ENCODE measurements around the gene HSD17B2.
"Not testable (repeated sequence)": the region's sequence is repeated elsewhere in the genome, so short reads cannot be mapped to it uniquely, and the experiment has no call there.

The HSD17B2 gene, protein sequence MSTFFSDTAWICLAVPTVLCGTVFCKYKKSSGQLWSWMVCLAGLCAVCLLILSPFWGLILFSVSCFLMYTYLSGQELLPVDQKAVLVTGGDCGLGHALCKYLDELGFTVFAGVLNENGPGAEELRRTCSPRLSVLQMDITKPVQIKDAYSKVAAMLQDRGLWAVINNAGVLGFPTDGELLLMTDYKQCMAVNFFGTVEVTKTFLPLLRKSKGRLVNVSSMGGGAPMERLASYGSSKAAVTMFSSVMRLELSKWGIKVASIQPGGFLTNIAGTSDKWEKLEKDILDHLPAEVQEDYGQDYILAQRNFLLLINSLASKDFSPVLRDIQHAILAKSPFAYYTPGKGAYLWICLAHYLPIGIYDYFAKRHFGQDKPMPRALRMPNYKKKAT

DNA sequence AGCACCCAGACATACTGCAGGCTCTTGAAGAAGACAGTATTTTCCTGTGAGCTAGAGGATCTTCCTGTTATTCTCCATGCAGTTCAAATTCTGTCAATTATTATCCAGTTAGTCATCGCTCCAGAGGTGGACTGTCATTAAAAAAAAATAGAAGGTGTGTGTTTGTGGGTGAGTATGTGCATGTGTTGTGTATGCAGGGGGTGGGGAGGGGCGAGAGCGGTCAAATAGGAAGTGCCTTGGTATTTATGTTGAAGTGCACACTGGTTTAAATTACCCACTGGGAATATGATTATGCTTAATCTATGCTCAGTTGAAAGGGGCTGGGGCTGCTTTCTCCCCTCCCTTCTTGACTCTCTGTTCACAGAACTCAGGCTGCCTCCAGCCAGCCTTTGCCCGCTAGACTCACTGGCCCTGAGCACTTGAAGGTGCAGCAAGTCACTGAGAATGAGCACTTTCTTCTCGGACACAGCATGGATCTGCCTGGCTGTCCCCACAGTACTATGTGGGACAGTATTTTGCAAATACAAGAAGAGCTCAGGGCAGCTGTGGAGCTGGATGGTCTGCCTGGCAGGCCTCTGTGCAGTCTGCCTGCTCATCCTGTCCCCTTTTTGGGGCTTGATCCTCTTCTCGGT lies at the start of gene HSD17B2:
Gene HSD17B2, plus strand, starts transcription at position 273 of the 632 bp plus-strand sequence. Its CDS starts 172 bp downstream, at position 445.
- DNase-seq (ENCODE audit: low read depth in 2 of 2), result no peak

DNA sequence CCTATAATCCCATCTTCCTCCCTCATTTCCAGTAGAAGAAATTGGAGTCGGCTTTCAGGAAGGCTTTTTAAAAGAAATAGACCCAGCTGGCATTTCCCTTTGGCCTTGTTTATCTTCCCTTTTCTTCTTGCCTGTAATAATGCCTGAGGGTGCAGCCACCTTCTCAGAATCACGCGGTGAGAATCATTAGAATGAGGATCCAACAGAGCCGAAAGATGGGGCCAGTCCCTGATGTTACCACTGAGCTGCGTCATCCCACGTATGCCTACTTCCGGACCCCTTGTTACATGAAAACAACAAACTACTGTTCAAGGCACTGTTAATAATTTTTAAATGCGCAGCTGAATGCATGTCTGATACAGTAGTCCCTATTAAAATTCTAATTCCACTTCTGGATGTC lies 47.9 kb upstream of the HSD17B2 start:
- DNase-seq (ENCODE audit: low read depth in 2 of 2), result no peak

DNA sequence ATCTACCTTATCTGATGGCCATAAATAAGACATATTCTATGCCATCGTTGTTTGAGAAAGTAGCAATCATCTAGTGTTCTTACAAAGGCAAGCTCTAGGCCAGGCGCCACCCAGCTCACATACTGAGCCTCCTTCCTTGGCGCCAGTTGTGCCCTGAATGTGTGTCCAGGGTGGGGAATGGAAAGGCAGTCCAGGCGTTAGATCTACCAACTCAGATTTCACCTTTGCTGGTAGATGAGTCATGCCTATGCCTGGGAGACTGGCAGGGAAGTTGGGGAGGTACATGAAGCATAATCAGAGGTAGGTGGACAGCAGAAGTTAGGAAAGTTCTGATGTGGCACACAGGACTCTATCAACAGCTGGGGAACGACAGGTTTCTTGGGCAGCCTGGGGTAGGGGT lies 47.3 kb upstream of the HSD17B2 start:
- DNase-seq (ENCODE audit: low read depth in 2 of 2), result no peak

DNA sequence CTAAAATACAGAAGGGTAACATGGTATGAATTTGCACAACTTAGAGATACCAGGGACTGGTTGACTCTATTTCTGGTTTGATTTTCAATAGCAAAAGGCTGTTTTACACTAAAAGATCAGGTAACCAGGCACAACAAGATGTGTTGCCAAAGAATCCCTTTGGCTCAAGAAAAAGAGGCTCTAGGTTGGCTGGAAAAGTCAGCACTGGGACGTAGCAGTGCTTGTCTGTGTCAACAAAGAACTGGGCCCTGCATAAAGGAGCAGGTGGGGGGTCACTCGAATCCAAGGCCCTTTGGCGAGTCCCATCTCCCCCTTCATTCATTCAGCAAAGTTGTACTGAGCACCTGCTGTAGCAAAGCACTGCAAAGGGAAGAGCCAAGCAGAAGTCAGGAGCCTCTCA lies 42.2 kb upstream of the HSD17B2 start:
- no peak for DNase-seq (ENCODE audit: low read depth in 2 of 2)

DNA sequence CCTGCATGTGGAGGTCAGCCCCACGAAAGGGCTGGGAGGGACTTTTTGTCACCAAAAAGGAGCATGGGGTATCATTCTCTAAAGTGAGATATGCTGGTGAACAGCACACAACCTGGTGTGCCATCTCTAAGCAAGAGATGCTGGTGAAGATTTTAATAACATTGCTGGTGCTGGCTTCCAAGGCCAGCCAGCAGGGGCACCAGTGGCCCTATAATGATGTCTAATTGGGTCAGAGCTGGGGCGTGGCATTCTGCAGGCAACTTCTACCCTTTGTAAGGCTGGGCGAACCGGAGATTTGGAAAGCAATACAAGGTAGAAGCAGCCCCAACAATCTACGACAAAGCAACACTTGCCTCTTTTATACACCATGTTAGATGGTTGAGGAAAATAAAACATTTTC lies 40.6 kb upstream of the HSD17B2 start:
- DNase-seq (ENCODE audit: low read depth in 2 of 2), result no peak

DNA sequence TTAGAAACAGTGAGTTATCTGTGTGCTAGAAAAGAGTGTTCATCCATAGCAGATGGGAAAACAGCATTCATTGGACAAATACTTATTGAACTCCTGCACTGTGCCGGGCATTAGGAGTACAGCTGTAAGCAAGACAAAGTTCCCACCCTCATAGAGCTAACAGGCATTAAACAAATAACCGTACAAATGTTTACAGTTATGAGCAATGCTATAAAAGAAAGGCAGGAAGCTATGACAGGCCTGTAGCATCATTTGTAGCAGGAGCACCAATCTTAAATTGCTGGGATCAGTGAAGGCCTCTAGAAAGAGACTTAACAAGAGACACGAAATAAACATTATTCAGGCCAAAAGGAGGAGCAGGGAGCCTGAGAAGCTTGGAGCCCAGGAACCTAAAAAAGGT lies 39.4 kb upstream of the HSD17B2 start:
- no peak for DNase-seq (ENCODE audit: low read depth in 2 of 2)

DNA sequence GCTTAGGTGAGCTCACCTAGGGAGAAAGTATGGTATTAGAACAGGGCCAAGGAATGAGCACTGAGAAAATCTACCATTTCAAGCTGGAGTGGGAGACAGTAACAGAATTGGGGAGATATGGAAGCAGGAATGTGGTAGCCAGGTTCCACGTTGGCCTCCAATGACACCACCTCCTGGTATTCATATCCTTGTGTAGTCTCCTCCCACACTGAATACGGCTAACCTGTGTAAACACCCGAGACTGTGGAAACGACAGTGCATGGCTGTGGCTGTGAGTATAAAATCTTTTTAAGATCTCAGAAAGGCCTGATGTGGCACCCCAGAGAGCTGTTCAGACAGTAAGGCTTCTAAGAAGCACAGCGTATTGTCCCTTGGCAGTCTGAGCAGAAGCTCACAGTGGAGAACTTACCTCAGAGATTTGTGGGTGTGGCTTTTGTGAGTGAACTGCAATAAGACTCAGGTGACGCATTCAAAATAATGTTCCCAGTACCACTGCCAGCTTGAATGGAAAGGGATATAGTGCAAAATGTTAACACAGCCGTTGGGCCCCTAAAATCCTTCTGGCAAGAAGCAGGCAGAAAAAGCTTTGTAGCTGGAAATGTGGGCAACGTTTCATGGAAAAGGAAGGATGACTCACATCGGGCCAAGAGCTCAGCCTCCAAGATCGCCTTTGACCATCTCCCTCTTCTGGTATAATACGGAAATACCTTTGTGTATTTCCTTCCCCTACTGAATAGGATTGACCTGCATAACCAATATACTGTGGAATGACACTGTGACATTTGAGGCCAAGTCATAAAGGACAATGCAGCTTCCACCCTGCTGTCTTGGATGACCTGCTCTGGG lies 38.2 kb upstream of the HSD17B2 start:
- no peak for DNase-seq (ENCODE audit: low read depth in 2 of 2)

DNA sequence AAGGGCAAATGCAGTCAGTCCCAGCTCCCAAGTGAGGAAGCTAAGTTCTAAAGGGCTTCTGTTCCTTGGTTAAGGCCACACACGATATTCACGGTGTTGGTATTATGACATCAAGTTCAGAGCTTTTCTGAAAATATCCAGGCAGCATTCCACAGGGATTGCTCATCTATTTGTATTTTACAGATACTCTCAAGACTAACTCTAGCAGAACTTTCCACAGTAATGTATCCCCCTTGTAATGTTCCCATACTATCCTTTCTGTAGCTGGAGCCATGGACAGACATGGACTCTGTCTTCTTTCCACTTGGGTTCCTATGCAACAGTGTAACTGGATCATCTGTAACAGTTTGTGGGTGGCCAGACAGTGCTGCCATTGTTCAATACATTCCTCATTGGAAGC lies 37.3 kb upstream of the HSD17B2 start:
- DNase-seq (ENCODE audit: low read depth in 2 of 2), result no peak

DNA sequence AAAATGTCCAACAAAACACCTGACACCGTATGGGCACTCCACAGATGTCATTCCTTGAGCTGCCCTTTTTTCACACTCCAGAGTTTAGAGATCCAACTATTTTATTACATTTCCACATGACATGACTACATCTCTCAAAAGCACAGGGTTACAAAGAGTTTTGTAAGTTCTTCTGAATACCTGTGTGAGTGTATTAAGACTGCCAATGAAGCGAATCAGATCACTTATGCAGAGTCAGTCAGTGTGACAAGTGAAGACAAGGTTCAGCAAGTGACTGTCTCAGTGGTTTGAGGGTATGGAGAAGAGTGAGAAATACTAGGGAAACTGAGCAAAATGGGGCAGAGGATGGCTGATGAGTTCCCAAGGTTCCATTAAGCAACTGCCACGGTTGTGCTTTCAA lies 32.2 kb upstream of the HSD17B2 start:
- no peak for DNase-seq (ENCODE audit: low read depth in 2 of 2)

DNA sequence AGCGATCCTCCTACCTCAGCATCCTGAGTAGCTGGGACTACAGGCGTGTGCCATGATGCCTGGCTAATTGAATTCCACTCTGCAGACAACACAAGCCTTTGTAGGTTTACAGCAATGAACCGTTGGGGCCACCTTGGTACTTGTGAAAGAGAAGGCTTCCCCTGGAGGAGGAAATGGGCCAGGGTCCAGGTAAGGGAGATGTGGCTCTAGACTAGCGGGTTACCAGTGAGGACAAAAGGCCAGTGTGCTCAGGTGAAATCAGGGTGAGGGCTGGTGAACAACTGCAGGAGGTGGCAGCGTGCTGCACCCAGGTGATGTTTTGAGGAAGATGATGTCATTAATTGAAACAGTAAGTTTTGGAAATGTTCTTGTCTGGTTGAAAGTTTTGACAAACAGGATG lies 30.5 kb upstream of the HSD17B2 start:
- no peak for DNase-seq (ENCODE audit: low read depth in 2 of 2)

DNA sequence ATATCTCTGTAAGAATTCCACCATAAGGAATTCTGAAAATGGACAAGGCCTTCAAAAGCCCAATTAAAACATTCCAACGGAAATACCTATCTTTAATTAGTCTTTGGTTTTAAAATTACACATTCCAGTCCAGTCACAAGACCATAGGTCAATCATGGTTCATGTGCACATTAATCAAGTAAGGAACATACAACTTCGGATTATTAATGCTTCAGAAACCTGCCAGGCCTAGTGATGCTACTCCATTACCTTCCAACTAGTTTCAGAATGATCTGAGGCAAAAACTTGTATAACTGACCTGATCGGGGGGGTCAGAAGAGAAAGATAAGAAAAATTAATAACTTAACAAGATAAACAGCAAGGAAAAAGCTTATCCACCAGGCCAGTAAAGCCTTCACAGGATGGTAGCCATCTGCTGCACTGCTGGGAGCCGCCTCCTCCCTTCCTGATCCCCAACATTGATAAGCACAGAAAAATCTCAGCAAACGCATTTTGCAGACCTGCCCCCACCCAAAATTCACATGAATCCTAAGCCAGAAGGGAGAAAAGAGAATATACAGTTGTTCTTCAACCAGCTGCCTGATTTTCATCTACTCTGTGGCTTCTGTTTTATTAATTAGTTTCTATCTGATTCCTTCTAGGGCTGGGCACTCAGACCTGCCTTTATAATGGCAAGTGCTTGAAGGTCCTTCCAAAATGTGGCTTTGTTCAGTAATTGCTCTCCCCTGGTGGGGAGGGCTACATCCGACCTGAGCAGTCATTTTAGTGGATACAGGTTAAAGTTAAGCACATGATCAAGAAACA lies 29.8 kb upstream of the HSD17B2 start:
- DNase-seq (ENCODE audit: low read depth in 2 of 2), result no peak

DNA sequence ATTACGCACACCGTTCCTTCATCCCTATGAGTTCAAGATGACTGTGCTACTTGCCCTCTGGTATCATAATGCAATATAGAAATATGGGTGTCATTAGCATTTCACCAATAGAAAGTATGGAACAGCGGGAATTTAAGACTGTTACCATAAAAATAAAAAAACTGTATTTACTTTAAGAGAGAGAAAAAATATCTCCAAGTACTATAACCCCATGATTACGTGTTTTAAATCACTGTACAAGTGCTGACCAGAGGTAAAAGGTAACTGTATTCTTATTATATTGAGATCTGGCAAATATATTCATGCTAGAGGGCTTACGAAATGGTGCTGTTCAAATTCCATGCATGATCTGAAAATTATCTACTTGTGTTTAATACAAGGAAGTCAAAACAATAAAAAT lies 29.0 kb upstream of the HSD17B2 start:
- no peak for DNase-seq (ENCODE audit: low read depth in 2 of 2)

DNA sequence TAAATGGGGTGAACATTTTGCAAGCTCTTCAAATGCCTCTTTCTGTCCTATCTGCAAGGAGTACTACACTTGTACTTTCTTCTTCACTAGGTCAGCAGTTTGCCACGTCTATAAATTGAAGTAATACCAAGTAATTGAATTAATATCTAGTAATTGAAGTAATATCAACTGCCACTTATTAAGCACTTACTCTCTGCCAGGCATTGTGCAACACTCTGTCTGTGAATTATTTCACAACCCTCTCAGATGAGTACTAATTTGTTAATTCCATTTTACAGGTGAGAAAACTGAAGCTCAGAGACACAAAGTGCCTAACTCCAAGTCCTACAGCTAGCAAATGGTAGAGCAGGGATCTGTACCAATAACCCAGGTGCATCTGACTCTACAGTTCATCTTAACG lies 27.9 kb upstream of the HSD17B2 start:
- no peak for DNase-seq (ENCODE audit: low read depth in 2 of 2)

DNA sequence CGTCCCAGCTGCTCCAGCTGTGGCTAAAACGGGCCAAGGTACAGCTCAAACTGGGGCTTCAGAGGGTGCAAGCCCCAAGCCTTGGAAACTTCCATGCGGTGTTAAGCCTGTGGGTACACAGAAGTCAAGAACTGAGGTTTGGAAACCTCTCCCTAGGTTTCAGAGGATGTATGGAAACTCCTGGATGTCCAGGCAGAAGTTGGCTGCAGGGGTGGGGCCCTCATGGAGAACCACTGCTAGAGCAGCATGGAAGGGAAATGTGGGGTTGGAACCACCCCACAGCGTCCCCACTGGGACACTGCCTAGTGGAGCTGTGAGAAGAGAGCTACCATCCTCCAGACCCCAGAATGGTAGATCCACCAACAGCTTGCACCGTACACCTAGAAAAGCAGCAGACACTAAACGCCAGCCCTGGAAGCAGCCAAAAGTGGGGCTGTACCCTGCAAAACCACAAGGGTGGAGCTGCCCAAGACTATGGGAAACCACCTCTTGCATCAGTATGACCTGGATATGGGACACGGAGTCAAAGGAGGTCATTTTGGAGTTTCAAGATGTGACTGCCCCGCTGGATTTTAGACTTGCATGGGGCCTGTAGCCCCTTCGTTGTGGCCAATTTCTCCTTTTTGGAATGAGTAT lies 26.0 kb upstream of the HSD17B2 start:
- no peak for DNase-seq (ENCODE audit: low read depth in 2 of 2)

DNA sequence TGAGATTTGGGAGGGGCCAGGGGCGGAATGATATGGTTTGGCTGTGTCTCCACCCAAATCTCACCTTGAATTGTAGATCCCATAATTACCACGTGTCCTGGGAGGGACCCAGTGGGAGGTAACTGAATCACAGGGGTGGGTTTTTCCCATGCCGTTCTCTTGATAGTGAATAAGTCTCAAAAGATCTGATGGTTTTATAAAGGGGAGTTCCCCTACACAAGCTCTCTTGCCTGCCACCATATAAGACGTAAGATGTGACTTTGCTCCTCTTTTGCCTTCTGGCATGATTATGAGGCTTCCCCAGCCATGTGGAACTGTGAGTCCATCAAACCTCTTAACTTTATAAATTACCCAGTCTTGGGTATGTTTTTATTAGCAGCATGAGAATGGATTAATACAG lies 25.3 kb upstream of the HSD17B2 start:
- not testable (repeated sequence) for DNase-seq (ENCODE audit: low read depth in 2 of 2)

DNA sequence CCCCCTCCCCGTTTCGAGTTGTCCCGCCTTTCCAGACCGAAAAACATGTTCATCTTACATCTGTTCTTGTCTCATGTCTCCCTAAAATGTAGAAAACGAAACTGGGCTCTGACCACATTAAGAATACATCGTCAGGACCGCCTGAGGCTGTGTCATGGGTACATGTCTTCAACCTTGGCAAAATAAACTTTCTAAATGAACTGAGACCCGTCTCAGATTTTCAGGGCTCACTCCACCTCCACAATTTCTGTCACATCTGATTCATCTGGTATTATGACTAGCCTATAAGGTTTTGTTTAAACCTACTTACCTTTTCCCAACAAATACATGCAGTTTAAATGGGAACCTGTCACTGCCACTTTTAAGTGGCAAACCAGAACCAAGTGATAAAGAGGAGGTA lies 24.4 kb upstream of the HSD17B2 start:
- DNase-seq (ENCODE audit: low read depth in 2 of 2), result no peak

DNA sequence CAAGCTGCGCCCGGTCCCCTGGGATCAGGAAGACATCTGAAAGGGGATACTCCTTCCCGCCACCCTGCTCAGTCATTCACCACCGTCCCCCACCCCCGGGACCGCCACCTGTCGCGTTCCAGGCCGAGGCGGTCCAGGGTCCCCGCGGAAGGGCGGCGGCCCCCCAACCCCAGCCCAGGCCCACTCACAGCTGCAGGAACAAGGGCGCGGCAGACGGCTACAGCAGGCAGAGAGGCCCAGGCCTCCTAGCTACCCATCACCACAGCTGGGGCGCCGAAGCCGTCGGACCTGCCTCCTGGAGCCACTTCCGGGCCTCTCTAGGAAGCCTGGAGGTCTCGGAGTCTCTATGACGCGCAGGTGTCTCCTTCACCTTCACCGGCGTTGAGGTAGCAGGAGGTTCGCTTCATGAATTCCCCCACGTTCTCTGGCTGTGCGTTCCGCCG lies 23.8 kb upstream of the HSD17B2 start, which contains the start of gene SDR42E1:
Gene SDR42E1, minus strand, starts transcription at position 272 of the 443 bp plus-strand sequence. CDS start 10,612 bp downstream, outside the sequence.
- DNase-seq (ENCODE audit: low read depth in 2 of 2), result peak; percentile 23 to 38

DNA sequence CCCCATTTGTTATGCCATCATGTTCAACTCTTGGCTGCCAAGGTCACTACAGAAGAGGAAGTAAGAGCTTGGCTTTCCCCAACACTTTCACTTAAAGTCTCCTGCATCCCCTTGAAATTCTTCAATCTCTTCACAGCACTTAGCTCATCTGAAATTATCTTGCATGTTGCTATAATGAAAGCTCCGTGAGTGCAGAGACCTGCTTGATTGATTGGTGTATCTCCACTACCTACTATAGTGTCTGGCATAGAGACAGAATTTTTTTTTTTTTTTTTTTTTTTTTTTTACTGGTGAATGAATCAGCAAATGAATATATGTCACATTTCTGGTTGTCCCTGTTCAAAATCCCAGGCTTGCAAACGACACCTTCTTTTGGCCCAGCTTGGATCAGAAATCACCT lies 21.9 kb upstream of the HSD17B2 start:
- DNase-seq (ENCODE audit: low read depth in 2 of 2), result no peak

DNA sequence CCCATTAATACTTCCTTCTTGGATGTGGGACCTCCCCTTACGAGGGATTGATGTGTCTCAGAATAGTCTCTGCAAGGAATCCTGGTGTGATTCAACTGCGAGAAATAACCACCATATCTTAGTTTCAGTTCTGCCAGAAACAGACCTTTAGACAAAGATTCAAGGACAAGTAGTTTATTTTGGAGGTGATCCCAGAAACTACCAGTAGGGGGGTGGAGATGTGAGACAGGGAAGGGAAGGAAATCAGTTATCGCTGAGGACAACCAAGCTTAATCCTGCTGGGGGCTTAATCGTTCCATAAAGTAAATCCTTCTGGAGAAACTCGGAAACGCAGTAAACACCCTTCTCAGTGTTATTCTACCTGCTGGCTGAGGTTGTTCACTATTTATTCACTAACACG lies 18.8 kb upstream of the HSD17B2 start:
- DNase-seq (ENCODE audit: low read depth in 2 of 2), result no peak

DNA sequence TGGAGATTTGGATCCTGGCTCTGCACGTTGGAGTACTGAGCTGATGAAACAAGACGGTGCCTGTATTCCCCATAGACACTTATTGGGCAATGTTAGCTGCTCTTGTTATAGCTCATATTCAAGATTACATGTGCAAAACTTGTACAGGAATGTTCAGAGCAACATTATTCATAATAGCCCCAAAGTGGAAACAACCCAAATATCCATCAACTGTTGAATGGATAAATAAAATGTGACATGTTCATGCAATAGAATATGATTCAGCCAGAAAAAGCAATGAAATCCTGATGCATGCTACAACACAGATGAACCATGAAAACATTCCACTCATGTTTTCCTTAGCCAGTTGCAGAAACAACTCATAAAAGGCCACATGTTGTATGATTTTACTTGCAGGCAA lies 18.1 kb upstream of the HSD17B2 start:
- DNase-seq (ENCODE audit: low read depth in 2 of 2), result no peak

Data from stimulated activated CD8-positive, alpha-beta memory T cell treated with anti-CD3 and anti-CD28 coated beads, Interleukin-15, amount 100 ng/mL, for 4 hours (primary cell).